ENCODE results near the gene LAMA2. TPM values are rescaled to one million over a fixed set of nuclear protein-coding genes. Genes with fewer than 3 reads are reported as not detected.

The LAMA2 gene
- total RNA-seq, 6 experiments from 2014 or later: 2.9 to 12.1 (median 6.2) TPM

GRCh38 chr6:129398764-129399163 is 515.8 kb downstream of the LAMA2 start:
- Histone ChIP-seq H3K27ac (no peak overlapping the region), H3K4me3 (no peak overlapping the region), H3K27me3 (no peaks in the 10 kb centered on the region), H3K36me3 (no peaks in the 10 kb centered on the region), H3K4me1 (no peaks in the 10 kb centered on the region), H3K9me3 (no peaks in the 10 kb centered on the region)
- TF ChIP-seq CTCF (IDR thresholded peaks at IDR 0.05) (no peak), POLR2A (IDR thresholded peaks at IDR 0.05) (no peak)
- intact Hi-C loops (cut with DNase I): no loop called here
- no peak for ATAC-seq
- DNase-seq: no peak
- 66% methylated on average over 4 of the region's 4 CpGs for WGBS (ENCODE audit: insufficient coverage, low coverage, low lambda C conversion rate, missing lambda C conversion rate)

- H3K36me3 ChIP-seq: no peaks in the 10 kb centered on the region
- intact Hi-C loops (cut with DNase I): no loop called here
- ATAC-seq (peak in 1 of 4 donors; percentile 55), DNase-seq (no peak)
- H3K27me3 ChIP-seq: no peaks in the 10 kb centered on the region
- H3K4me3 ChIP-seq: no peak overlapping the region
- no peaks in the 10 kb centered on the region for H3K4me1 ChIP-seq
- WGBS (ENCODE audit: insufficient coverage, low coverage, low lambda C conversion rate, missing lambda C conversion rate): 21% methylated on average over 1 of the region's 1 CpG
- no peaks in the 10 kb centered on the region for H3K9me3 ChIP-seq
- TF ChIP-seq POLR2A (IDR thresholded peaks at IDR 0.05) (no peak), CTCF (IDR thresholded peaks at IDR 0.05) (no peak)
- no peak overlapping the region for H3K27ac ChIP-seq
Observed at GRCh38 chr6:129402244-129402643, 519.3 kb downstream of the LAMA2 start.

GRCh38 chr6:129411092-129411491 is 528.2 kb downstream of the LAMA2 start:
- no peaks in the 10 kb centered on the region for H3K27me3 ChIP-seq
- H3K9me3 ChIP-seq: no peaks in the 10 kb centered on the region
- intact Hi-C loops (cut with DNase I): no loop called here
- DNase-seq (no peak), ATAC-seq (no peak)
- no peak overlapping the region for H3K4me3 ChIP-seq
- TF ChIP-seq POLR2A (IDR thresholded peaks at IDR 0.05): no peak
- H3K27ac ChIP-seq: no peak overlapping the region
- no peaks in the 10 kb centered on the region for H3K4me1 ChIP-seq
- 29% methylated on average over 1 of the region's 1 CpG for WGBS (ENCODE audit: insufficient coverage, low coverage, low lambda C conversion rate, missing lambda C conversion rate)
- H3K36me3 ChIP-seq: no peaks in the 10 kb centered on the region

- DNase-seq: no peak
- H3K4me1 ChIP-seq: no peaks in the 10 kb centered on the region
- H3K4me3 ChIP-seq: no peak overlapping the region
- TF ChIP-seq CTCF (IDR thresholded peaks at IDR 0.05): no peak
- TF ChIP-seq POLR2A (IDR thresholded peaks at IDR 0.05): no peak
- H3K9me3 ChIP-seq: no peaks in the 10 kb centered on the region
- 56% methylated on average over 3 of the region's 6 CpGs for WGBS (ENCODE audit: insufficient coverage, low coverage, low lambda C conversion rate, missing lambda C conversion rate)
- no peaks in the 10 kb centered on the region for H3K27me3 ChIP-seq
- intact Hi-C loops (cut with DNase I): no loop called here
- no peak overlapping the region for H3K27ac ChIP-seq
- H3K36me3 ChIP-seq: no peaks in the 10 kb centered on the region
- peak in 2 of 4 donors; percentile 49 to 58 for ATAC-seq
Observed at GRCh38 chr6:129416337-129416990, 533.5 kb downstream of the LAMA2 start.

- no peaks in the 10 kb centered on the region for H3K36me3 ChIP-seq
- peak in 1 of 4 donors; percentile 28 for ATAC-seq
- no peak for DNase-seq
Observed at GRCh38 chr6:129417416-129418086, 534.6 kb downstream of the LAMA2 start.

More at GRCh38 chr6:129417416-129418086, 534.6 kb downstream of the LAMA2 start:
- no peaks in the 10 kb centered on the region for H3K9me3 ChIP-seq
- H3K27ac ChIP-seq: no peak overlapping the region
- WGBS (ENCODE audit: insufficient coverage, low coverage, low lambda C conversion rate, missing lambda C conversion rate): 57% methylated on average over 1 of the region's 8 CpGs
- no peak overlapping the region for H3K4me3 ChIP-seq
- TF ChIP-seq POLR2A (IDR thresholded peaks at IDR 0.05) (no peak), CTCF (IDR thresholded peaks at IDR 0.05) (no peak)
- H3K4me1 ChIP-seq: no peaks in the 10 kb centered on the region
- intact Hi-C loops (cut with DNase I): no loop called here
- H3K27me3 ChIP-seq: no peaks in the 10 kb centered on the region

Measured in right lobe of liver (tissue), 6 donors.